M059J (cell line): ENCODE measurements around the gene KLHDC4. TPM values are rescaled to one million over a fixed set of nuclear protein-coding genes. Genes with fewer than 3 reads are reported as not detected.
"Not testable (repeated sequence)": the region's sequence is repeated elsewhere in the genome, so short reads cannot be mapped to it uniquely, and the experiment has no call there.

Experiments used
- DNase-seq: peaks from one replicate; pipeline ENCODE4 v3.0.0-alpha.2; 2012; ENCODE audit warnings: low read depth
- total RNA-seq: library from RNA; depleted of rRNA; stranded (reverse); fragments of >200 nt; shearing (Covaris generic); gene quantifications from 2 replicates; pipeline ENCODE4 v1.2.3, GENCODE V29; 2014

KLHDC4 gene
- total RNA-seq, 1 experiment from 2014 or later: 14.7 TPM

- no peak for DNase-seq
These were observed 22.9 kb downstream of the KLHDC4 start for GRCh38 chr16:87742781-87743490.

- DNase-seq: no peak
These were observed 23.9 kb downstream of the KLHDC4 start for GRCh38 chr16:87741700-87742415.

- DNase-seq: no peak
These were observed 24.8 kb downstream of the KLHDC4 start for GRCh38 chr16:87740909-87741424.

- no peak for DNase-seq
These were observed 25.3 kb downstream of the KLHDC4 start for GRCh38 chr16:87740441-87740840.

- DNase-seq: no peak
These were observed 26.0 kb downstream of the KLHDC4 start for GRCh38 chr16:87739801-87740200.

- DNase-seq: no peak
These were observed 29.8 kb downstream of the KLHDC4 start for GRCh38 chr16:87736008-87736382.

GRCh38 chr16:87735270-87736007 lies 30.3 kb downstream of the KLHDC4 start:
- DNase-seq: no peak

GRCh38 chr16:87734644-87735043 lies 31.1 kb downstream of the KLHDC4 start:
- no peak for DNase-seq

- no peak for DNase-seq
These were observed 32.6 kb downstream of the KLHDC4 start for GRCh38 chr16:87733190-87733589.

GRCh38 chr16:87731607-87732006 lies 34.2 kb downstream of the KLHDC4 start:
- no peak for DNase-seq

GRCh38 chr16:87729266-87729954 lies 36.4 kb downstream of the KLHDC4 start:
- no peak for DNase-seq

- no peak for DNase-seq
These were observed 37.8 kb downstream of the KLHDC4 start for GRCh38 chr16:87728026-87728425.

- DNase-seq: no peak
These were observed 38.4 kb downstream of the KLHDC4 start for GRCh38 chr16:87727346-87727745.

- not testable (repeated sequence) for DNase-seq
These were observed 39.2 kb downstream of the KLHDC4 start for GRCh38 chr16:87726577-87726976.

GRCh38 chr16:87725596-87726235 lies 40.1 kb downstream of the KLHDC4 start:
- no peak for DNase-seq

GRCh38 chr16:87724490-87725291 lies 41.1 kb downstream of the KLHDC4 start:
- no peak for DNase-seq

- peak; percentile 5 for DNase-seq
These were observed 42.6 kb downstream of the KLHDC4 start for GRCh38 chr16:87723226-87723623.

GRCh38 chr16:87722590-87723225 lies 43.1 kb downstream of the KLHDC4 start:
- no peak for DNase-seq

GRCh38 chr16:87721622-87722585 lies 43.9 kb downstream of the KLHDC4 start:
- DNase-seq: no peak
